Fibroblast of lung (primary cell): ENCODE data around the gene LRRC75B. TPM values are rescaled to one million over a fixed set of nuclear protein-coding genes. Genes with fewer than 3 reads are reported as not detected.
"Not testable (repeated sequence)": the region's sequence is repeated elsewhere in the genome, so short reads cannot be mapped to it uniquely, and the experiment has no call there.

ENCODE experiments used
- DNase-seq, 2 donors: peaks; one replicate each; pipeline versions ENCODE4 v3.0.0 to v3.0.0-alpha.2; 2010; ENCODE audit warnings: low read depth in 2 of 2
- H2AFZ ChIP-seq: 2 replicates; pipeline ENCODE4 v1.5.1; 2012; ENCODE audit warnings: low read length, control low read depth, inconsistent platforms
- H3K27ac ChIP-seq: 2 replicates; pipeline ENCODE4 v1.5.1; 2011; ENCODE audit warnings: low read length, control low read depth; ENCODE audit not compliant: insufficient read depth
- H3K27me3 ChIP-seq: 2 replicates; pipeline ENCODE4 v1.5.1; 2011; ENCODE audit warnings: mild to moderate bottlenecking, low read length; ENCODE audit not compliant: control insufficient read depth, insufficient read depth
- H3K36me3 ChIP-seq: 2 replicates; pipeline ENCODE4 v1.5.1; 2011; ENCODE audit warnings: low read length; ENCODE audit not compliant: control insufficient read depth, insufficient read depth
- H3K4me1 ChIP-seq: 2 replicates; pipeline ENCODE4 v1.5.1; 2011; ENCODE audit warnings: low read length; ENCODE audit not compliant: control insufficient read depth, insufficient read depth; ENCODE audit errors: extremely low read depth
- H3K4me2 ChIP-seq: 2 replicates; pipeline ENCODE4 v1.5.1; 2011; ENCODE audit warnings: low read length, control low read depth; ENCODE audit not compliant: insufficient read depth; ENCODE audit errors: extremely low read depth
- H3K4me3 ChIP-seq, 4 experiments: fragments of 200-600 bp in 1 of 4; sonication (generic) in 1 of 4; replicated peaks in 1 of 4; 2 replicates each; pipeline ENCODE4 v1.5.1; 2011 to 2016; ENCODE audit warnings: low read length in 4 of 4, low read depth in 3 of 4, mild to moderate bottlenecking in 3 of 4, control low read depth in 2 of 4, inconsistent platforms in 1 of 4, mixed read lengths in 1 of 4; ENCODE audit not compliant: insufficient read depth in 1 of 4; ENCODE audit errors: control extremely low read depth in 1 of 4
- H3K79me2 ChIP-seq: 2 replicates; pipeline ENCODE4 v1.5.1; 2012; ENCODE audit warnings: mild to moderate bottlenecking, low read length, inconsistent platforms; ENCODE audit not compliant: control insufficient read depth, insufficient read depth
- H3K9ac ChIP-seq: 2 replicates; pipeline ENCODE4 v1.5.1; 2011; ENCODE audit warnings: mild to moderate bottlenecking, low read length, control low read depth; ENCODE audit not compliant: insufficient read depth
- H3K9me3 ChIP-seq: 2 replicates; pipeline ENCODE4 v1.5.1; 2012; ENCODE audit warnings: low read depth, low read length; ENCODE audit not compliant: control insufficient read depth, insufficient read depth
- H4K20me1 ChIP-seq: 2 replicates; pipeline ENCODE4 v1.5.1; 2011; ENCODE audit warnings: low read length; ENCODE audit not compliant: control insufficient read depth, insufficient read depth; ENCODE audit errors: extremely low read depth
- EZH2 ChIP-seq: IDR thresholded peaks from 2 replicates; pipeline ENCODE4 v1.5.1; 2012; ENCODE audit warnings: low read length, control low read depth, mild to moderate bottlenecking; ENCODE audit errors: missing control alignments
- polyA minus RNA-seq: library from RNA; depleted of rRNA, polyadenylated mRNA; stranded (reverse); fragments of >200 nt; gene quantifications from 2 replicates; pipeline ENCODE4 v1.2.3, GENCODE V29; 2011; ENCODE audit warnings: low replicate concordance
- polyA plus RNA-seq, 2 donors: library from polyadenylated mRNA; depleted of rRNA in 1 of 2; stranded (reverse) in 1 of 2; unstranded in 1 of 2; fragments of >200 nt; gene quantifications; 2 replicates each; pipeline ENCODE4 v1.2.1, GENCODE V29; 2011 to 2012; ENCODE audit warnings: missing spikeins in 1 of 2
- total RNA-seq: library from RNA; depleted of rRNA; stranded (reverse); fragments of >200 nt; gene quantifications from 2 replicates; pipeline ENCODE4 v1.2.1, GENCODE V29; 2014
- TF ChIP-seq, protein P1 (sequence below), 2 donors: IDR thresholded peaks in 1 of 2; conservative IDR thresholded peaks in 1 of 2; 1 replicate in 1 of 2; 2 replicates in 1 of 2; pipeline ENCODE4 v1.5.1; 2011 to 2012; ENCODE audit warnings: low read length in 2 of 2, control low read depth in 1 of 2, inconsistent platforms in 1 of 2, low read depth in 1 of 2, mild to moderate bottlenecking in 1 of 2

Gene LRRC75B, protein sequence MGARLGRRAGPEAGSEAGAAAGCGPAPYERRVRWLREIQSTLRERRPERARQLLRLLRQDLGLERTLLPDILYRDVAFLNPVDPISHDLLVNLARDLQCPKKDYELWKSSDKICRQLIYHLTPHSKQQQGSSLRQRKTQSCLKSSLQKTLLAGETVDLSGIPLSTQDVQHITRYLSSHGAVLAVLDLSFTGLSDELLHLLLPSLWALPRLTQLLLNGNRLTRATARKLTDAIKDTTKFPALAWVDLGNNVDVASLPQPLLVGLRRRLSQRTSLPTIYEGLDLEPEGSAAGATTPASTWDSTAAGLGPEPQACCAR
- 5.6 and 7.9 TPM in 2 replicates for total RNA-seq
- 2.8 and 2.9 TPM in 2 replicates for polyA plus RNA-seq
- polyA plus RNA-seq (2012) = 3.5 and 4.4 TPM in 2 replicates
- 1.4 and 6.2 TPM in 2 replicates for polyA minus RNA-seq

DNA sequence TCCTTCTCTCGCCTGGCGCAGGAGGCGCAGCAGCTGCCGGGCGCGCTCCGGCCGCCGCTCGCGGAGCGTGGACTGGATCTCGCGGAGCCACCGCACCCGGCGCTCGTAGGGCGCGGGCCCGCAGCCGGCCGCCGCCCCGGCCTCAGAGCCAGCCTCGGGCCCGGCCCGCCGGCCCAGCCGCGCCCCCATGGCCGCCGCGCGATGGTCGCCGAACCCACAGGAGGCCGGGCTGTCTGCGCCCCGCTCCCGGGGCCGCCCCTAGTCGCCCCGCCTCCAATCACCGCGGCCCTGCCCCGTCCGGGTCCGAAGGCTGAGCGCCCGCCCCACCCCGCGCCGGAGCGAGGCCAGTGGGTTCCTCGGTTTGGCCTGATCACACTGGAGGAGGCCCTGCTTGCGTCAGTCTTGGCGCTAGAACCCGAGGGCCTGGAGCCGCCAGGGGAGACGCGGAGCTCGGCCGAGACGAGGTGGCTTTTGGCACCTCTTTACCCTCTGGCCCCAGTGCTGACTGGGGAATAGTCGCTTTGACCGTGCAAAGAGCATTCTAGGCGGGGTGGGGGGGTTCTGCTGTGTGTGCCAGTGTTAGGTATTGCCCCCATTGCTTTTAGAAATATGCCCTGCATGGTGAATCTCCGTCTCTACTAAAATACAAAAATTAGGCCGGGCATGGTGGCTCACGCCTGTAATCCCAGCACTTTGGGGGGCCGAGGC is at the start of gene LRRC75B:
Gene LRRC75B, minus strand, starts transcription at position 223 of the 708 bp plus-strand sequence. Its CDS starts 34 bp downstream, at position 189.
- Histone ChIP-seq H3K36me3 (no peaks in the 10 kb centered on the region), H3K27ac (peak within 1 kb of the TSS; percentile 64), H3K27me3 (no peaks in the 10 kb centered on the region), H3K9ac (peak within 1 kb of the TSS; percentile 46), H4K20me1 (no peaks in the 10 kb centered on the region), H3K4me2 (peak within 1 kb of the TSS; percentile 80), H3K79me2 (no peaks in the 10 kb centered on the region), H3K4me1 (peaks cover 3% of the 10 kb centered on the region), H2AFZ (peak within 1 kb of the TSS; percentile 92), H3K4me3 (peak within 1 kb of the TSS; percentile 5 to 67 (median 44)), H3K9me3 (no peaks in the 10 kb centered on the region)
- TF ChIP-seq EZH2 = no peak
- TF ChIP-seq, protein P1, sequence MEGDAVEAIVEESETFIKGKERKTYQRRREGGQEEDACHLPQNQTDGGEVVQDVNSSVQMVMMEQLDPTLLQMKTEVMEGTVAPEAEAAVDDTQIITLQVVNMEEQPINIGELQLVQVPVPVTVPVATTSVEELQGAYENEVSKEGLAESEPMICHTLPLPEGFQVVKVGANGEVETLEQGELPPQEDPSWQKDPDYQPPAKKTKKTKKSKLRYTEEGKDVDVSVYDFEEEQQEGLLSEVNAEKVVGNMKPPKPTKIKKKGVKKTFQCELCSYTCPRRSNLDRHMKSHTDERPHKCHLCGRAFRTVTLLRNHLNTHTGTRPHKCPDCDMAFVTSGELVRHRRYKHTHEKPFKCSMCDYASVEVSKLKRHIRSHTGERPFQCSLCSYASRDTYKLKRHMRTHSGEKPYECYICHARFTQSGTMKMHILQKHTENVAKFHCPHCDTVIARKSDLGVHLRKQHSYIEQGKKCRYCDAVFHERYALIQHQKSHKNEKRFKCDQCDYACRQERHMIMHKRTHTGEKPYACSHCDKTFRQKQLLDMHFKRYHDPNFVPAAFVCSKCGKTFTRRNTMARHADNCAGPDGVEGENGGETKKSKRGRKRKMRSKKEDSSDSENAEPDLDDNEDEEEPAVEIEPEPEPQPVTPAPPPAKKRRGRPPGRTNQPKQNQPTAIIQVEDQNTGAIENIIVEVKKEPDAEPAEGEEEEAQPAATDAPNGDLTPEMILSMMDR (conservative IDR thresholded peaks at IDR 0.05 in 1 of 2, IDR thresholded peaks at IDR 0.05 in 1 of 2; ENCODE audit: low read depth in 1 of 2, low read length in 2 of 2) = no peak
- DNase-seq = peak; percentile 84 to 88

DNA sequence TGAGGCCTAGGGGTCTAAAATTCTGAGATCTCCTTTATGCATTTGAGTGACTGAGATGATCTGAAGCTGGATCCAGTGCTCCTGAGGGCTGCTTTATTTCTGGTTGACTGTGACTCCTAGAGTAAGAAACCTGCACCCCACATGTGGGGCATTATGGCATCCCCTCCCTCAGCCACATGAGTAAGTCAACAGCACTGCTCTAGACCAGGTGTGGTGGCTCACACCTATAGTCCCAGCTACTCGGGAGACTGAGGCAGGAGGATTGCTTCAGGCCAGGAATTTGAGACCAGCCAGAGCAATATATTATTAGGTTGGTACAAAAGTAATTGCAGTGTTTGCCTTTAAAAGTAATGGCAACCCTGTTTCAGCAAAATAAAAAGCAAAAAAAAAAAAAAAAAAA is 49.4 kb upstream of the LRRC75B start:
- H3K36me3 ChIP-seq, H3K79me2 ChIP-seq, H3K27me3 ChIP-seq, H3K9ac ChIP-seq, H3K4me2 ChIP-seq, H3K9me3 ChIP-seq, H3K4me1 ChIP-seq, H3K4me3 ChIP-seq, H2AFZ ChIP-seq, H4K20me1 ChIP-seq, DNase-seq, H3K27ac ChIP-seq: not testable (repeated sequence)

DNA sequence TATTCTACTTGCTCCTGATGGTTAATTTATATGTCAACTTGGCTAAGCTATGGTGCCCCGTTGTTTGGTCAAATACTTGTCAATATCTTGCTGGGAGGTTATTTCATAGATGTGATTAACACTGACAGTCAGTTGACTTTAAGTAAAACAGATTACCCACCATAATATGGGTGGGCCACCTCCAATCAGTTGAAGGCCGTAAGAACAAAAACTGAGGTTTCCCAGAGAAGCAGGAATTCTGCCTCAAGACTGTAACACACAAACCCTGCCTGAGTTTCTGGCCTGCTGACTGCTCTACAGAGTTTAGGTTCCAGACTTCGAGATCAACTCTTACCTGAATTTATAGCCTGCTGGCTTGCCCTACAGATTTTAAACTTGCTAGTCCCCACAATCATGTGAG is 43.6 kb upstream of the LRRC75B start:
- H3K27ac ChIP-seq, H3K9ac ChIP-seq, H3K79me2 ChIP-seq, H3K4me2 ChIP-seq, H3K27me3 ChIP-seq, H4K20me1 ChIP-seq, H2AFZ ChIP-seq, H3K4me1 ChIP-seq, H3K9me3 ChIP-seq, DNase-seq, H3K4me3 ChIP-seq, H3K36me3 ChIP-seq: not testable (repeated sequence)

DNA sequence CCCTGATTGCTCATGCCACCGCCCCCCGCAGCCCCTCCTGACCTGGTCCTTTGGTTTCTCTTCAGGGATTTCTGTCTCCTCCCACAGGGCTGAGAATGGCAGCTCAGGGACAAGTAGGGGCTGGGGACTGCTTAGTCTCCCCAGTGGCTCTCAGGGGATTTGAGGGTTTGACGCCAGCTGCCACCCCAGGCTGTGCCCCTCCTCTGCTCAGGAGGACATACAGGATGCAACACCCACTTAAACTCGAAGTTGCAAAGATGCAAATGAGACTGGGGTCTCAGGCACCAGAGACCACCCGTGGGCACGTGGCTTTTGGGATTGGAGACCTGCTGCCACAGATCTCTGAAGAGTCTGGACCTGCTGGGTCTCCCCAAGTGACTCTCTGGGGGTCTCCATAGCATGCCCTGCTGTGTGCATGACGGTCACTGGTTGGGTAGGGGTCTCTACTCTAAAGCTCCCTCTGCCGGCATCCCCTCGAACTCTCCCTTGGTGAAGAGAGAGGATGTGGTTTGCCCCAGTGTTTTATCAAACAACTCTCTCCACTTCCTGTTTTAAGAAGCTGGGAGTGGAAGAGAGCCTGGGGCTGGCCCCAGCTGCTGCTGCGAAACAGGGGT is 42.0 kb upstream of the LRRC75B start:
- H3K4me2 ChIP-seq, H3K4me3 ChIP-seq, H3K9me3 ChIP-seq, DNase-seq, H4K20me1 ChIP-seq, H3K36me3 ChIP-seq, H3K27me3 ChIP-seq, H3K27ac ChIP-seq, H3K79me2 ChIP-seq, H3K4me1 ChIP-seq, H3K9ac ChIP-seq, H2AFZ ChIP-seq: not testable (repeated sequence)

DNA sequence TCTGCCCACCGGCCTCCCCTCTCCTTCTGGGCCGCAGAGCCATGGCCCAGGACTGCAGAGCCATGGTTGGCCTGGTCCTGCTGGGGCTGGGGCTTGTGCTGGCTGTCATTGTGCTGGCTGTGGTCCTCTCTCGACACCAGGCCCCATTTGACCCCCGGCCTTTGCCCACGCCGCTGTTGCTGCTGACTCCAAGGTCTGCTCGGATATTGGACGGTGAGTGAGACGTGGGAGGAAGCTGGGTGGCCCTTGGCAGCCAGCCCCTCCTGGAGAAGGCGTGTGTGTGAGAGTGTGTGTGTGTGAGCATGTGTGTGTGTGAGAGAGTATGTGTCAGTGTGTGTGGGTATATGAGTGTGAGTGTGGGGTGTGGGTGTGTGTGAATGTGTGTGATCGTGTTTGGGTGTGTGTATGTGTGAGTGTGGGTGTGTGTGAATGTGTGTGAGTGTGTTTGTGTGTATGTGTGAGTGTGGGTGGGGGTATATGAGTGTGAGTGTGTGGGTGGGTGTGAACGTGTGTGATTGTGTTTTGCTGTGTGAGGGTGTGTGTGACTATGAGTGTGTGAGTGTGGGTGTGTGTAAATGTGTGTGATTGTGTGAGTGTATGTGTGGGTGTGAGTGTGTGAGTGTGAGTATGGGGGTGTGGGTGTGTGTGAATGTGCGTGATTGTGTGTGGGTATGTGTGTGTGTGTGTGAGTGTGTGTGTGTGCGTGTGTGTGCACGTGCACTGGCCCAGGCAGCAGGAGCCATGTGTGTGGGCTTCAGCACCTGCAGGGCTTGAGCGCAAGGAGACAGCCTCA is 40.6 kb upstream of the LRRC75B start:
- not testable (repeated sequence) for H3K4me2 ChIP-seq, H3K9ac ChIP-seq, H3K27ac ChIP-seq, H4K20me1 ChIP-seq, H3K27me3 ChIP-seq, H3K79me2 ChIP-seq, H3K4me3 ChIP-seq, H3K36me3 ChIP-seq, H2AFZ ChIP-seq, H3K4me1 ChIP-seq, H3K9me3 ChIP-seq
- DNase-seq = peak; percentile 9 to 15
